Activated T-helper 1 cell treated with anti-CD3 and anti-CD28 coated beads, Interleukin-2, amount 50 U/mL, for 16 hours (primary cell): ENCODE data around the gene STAT3.
"Not testable (repeated sequence)": the region's sequence is repeated elsewhere in the genome, so short reads cannot be mapped to it uniquely, and the experiment has no call there.

Experiments used
- DNase-seq, 2 donors: peaks; one replicate each; pipeline ENCODE4 v3.0.0-alpha.2; 2020; ENCODE audit warnings: low read depth in 1 of 2, low spot score in 1 of 2

Gene STAT3

GRCh38 chr17:42317967-42318366 is 70.3 kb downstream of the STAT3 start:
- not testable (repeated sequence) for DNase-seq

- DNase-seq: no peak
Observed at GRCh38 chr17:42317266-42317845, 70.9 kb downstream of the STAT3 start.

GRCh38 chr17:42316755-42317154 is 71.5 kb downstream of the STAT3 start:
- DNase-seq: no peak

DNA sequence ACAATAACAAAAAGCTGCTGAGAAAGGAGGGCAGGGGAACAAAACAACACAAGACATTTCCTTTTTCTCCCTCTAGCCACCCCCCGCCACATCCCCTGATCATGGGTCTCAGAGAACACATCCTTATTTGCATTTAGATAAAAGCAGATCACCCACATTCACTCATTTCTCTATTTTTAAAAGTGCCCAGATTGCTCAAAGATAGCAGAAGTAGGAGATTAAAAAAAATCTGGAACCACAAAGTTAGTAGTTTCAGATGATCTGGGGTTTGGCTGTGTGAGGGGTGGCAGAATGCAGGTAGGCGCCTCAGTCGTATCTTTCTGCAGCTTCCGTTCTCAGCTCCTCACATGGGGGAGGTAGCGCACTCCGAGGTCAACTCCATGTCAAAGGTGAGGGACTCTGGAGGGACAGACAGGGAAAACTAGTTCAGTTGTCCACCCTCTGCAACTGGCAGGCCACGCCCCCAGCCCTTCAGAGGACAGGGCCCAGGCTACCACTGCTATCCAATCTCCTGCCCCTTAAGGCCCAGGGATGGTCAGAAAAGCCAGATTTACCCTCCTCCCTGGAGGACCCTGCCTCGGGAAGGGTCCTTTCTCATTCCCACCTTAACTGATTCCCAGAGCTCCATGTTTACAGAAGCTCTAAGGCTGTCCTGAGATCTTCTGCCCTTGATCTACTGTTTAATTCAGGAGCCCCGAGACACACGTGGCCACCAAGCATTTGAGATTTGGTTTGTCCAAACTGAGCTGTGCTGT is 72.7 kb downstream of the STAT3 start:
- no peak for DNase-seq

DNA sequence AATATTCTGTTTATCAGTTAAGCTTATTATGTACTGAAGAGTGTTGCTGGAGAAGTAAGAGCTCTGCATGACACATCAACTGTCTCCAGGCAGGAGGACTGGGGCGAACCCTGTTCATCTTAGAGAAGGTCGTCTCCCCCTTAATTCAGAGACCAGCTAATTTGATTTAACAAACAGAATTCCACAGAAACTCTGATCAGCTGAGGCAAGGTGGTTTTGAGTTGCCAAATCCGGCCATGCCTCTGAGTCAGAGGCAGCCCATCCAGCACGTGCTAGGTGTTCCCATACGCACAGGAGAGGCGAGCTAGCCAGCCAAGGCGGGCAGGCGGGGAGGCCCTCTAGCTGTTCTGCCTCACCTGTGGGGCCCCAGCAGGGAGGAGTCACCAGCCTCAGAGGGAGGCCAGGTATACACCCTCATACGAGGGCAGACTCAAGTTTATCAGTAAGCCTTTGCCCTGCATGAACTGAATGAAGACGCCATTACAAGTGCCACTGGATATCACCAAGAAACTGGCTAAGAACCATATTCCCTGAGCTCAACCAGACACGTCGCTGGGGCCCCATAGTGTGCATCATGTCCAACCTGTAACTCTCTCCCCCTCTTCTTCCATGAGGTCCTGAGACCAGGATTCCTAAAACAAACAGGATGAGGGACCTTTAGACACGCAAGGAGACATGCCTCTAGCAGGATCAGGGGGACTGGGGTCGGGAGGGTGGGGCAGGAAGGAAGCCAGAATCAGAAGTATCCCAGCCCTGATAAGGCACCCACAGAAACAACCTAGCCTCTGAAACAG is 74.3 kb downstream of the STAT3 start:
- DNase-seq: no peak

GRCh38 chr17:42313389-42313772 is 74.9 kb downstream of the STAT3 start:
- DNase-seq: no peak

GRCh38 chr17:42312285-42313130 is 75.7 kb downstream of the STAT3 start:
- DNase-seq: peak; percentile 58 to 65

GRCh38 chr17:42312035-42312284 is 76.3 kb downstream of the STAT3 start:
- no peak for DNase-seq

- no peak for DNase-seq
Observed at GRCh38 chr17:42311240-42312034, 76.8 kb downstream of the STAT3 start.

- no peak for DNase-seq
Observed at GRCh38 chr17:42310787-42311215, 77.4 kb downstream of the STAT3 start.

GRCh38 chr17:42309986-42310786 is 78.1 kb downstream of the STAT3 start:
- DNase-seq: no peak

DNA sequence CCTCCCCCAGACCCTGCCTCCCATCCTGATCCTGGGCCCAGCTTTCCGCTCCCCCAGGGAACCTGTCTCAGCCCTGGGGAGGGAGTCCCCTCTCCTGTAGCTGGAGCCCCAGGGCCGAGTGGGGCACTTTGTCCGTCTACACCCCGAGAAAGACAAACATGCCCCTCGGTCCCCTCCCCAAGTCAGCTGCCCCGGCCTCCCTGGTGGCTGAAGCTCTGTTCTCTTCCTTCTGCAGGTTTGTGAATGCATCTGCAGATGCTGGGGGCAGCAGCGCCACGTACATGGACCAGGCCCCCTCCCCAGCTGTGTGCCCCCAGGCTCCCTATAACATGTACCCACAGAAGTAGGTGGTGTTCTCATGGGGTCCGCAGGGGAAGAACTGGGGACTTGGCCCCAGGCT is 79.1 kb downstream of the STAT3 start:
- DNase-seq: no peak

DNA sequence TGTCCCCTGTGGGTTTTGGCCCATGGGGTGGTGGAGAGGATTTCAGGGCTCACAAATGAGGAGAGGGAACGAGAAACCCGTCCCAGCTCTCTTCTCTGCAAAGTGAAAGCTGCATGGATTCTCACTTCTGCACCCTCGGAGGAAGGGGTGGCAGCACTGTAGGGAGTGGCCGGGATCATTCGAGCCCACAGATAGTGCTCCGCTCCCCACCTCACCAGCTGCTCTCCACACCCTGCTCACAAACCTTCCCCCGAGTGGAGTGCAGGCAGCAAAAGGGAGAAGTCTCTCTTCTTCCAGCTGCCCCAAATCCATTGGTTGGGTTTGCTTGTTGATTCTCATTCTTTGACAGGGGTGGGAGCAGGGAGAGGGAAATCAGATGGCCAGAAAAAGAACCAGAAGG is 79.8 kb downstream of the STAT3 start:
- no peak for DNase-seq

DNA sequence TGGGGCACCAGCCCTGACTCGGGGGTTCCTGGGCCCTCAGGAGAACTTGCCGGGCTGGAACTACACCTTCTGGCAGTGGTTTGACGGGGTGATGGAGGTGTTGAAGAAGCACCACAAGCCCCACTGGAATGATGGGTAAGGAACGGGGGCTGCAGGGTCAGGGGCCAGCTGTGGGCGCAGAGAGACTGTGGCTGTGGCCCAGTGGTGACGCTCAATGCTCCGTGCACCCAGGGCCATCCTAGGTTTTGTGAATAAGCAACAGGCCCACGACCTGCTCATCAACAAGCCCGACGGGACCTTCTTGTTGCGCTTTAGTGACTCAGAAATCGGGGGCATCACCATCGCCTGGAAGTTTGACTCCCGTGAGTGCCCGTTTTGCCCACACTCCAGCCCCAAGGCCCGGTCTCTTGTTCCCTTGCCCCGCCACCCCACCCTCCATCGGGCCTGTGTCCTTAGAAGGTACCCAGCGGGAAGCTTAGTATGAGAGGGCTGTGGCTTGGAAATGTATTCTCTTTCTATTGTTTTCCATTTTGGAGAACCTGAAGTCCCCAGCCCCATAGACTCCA is 80.8 kb downstream of the STAT3 start:
- no peak for DNase-seq

- no peak for DNase-seq
Observed at GRCh38 chr17:42306385-42306667, 81.9 kb downstream of the STAT3 start.

DNA sequence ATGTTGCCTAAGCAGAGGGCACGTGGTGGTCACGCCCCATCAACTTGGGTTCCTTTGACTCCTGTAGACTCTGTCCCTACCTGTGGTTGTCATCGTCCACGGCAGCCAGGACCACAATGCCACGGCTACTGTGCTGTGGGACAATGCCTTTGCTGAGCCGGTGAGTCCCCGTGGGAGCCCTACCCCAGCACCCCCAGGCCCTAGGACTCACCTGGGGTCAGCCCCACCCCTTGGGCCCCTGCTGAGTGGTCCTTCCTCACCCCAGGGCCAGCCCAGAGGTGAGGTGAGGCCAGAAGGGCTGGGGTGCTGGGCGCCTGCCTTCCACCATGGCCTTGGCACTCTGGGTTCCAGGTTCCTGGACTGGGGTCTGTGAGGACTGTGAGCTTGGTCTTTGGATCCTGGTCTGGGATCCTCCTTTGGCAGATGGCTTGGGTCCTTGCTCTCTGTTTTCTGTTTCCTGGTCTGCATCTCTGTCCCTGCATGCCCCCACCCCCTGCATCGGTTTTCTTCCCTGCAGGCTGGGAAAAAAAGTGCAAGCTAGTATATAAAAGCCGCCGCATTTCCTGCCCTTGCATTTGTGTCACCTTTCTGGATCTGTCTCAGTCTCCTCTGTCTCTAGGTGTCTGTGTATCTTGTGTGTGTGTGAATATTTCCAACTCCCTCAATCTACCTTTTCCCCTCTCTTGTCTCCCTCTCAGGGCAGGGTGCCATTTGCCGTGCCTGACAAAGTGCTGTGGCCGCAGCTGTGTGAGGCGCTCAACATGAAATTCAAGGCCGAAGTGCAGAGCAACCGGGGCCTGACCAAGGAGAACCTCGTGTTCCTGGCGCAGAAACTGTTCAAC is 82.5 kb downstream of the STAT3 start:
- DNase-seq: no peak

DNA sequence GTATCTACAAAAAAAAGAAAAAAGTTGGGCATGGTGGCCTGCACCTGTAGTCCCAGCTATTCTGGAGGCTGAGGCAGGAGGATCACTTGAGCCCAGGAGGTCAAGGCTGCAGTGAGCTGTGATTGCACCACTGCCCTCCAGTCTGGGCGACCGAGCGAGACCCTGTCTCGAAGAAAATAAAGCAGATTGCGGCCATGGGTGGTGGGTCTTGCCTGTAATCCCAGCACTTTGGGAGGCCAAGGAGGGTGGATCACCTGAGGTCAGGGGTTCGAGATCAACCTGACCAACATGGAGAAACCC is 83.3 kb downstream of the STAT3 start:
- not testable (repeated sequence) for DNase-seq

GRCh38 chr17:42304187-42305030 is 83.8 kb downstream of the STAT3 start:
- no peak for DNase-seq
